HG02938 (cell line): Measurements from ENCODE around the gene RHO.

Experiments used
- ATAC-seq: cut with Tn5 transposase; IDR thresholded peaks from one replicate; pipeline ENCODE4 v1.9.1; 2021; ENCODE audit warnings: mild to moderate bottlenecking, moderate library complexity; ENCODE audit not compliant: unreplicated experiment

Gene RHO

DNA sequence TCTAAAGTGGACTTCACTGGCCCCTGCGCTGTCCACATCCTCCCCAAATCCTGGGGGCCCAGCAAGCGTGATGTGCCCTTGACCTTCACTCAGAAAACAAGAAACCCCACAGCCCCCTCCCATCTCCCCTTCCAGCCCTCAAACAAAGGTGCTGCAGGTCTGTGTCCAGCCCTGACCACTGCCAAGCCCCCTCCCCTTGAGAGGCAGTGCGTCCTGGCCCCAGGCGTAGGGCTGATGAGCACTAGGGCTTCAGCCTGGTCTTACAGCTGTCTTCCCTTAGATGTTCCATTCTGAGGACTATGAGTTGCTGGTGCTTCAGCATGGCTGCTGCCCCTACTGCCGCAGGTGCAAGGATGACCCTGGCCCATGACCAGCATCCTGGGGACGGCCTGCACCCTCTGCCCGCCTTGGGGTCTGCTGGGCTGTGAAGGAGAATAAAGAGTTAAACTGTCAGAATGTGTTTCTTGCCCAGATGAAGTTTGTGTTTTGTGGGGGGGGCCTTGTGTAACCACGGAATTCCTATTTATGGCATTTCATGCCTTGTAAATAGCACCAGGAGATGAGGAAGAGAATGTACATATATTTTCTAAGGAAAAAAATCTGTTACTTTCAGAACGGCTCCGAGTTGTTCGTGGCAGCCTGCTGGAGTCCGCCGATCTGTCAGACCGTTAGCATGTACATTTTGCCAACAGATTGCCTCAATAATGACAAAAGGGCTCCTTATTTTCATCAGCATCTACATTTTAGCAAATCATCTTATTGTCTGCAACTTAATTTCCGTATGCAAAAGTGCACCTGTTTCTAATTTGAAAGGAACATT lies 8.3 kb upstream of the RHO start:
- no peak for ATAC-seq

DNA sequence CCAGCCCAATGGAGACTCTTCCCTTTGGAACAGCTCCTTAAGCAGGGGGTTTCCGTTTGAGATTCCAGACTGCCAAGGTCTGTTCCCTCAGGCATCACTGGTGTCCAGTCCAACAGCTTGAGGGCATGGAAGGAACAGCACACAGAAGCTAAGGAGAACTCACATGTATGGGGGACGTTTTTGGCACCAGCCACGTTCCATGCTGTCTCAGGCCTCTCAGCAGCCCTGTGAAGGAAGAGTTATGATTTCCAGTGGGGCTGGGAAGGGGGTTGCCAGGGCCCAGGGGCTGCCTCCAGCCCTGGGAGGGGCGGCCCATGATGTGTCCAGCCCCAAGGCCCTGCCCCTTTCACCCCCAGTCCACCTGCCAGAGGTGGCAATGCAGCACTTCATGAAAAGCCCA lies 7.5 kb upstream of the RHO start:
- ATAC-seq, result no peak

DNA sequence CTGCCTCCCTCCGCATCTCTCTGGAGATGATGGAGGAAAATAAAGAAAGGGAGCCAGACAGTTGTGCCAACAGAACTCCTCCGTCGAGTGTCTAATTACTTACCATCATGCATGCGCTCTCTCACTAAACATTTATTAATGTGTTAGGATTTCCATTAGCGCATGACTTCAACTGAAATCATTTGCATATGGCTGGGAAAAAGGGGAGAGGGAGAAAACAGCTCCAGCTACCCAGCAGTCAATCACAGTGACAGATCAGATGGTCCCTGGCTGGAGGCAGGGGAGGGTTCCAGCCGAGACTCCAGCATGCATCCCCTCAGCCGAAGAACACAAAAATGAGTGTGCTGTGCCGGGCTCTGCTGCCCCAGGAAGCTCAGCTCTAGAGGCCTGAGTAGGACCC lies 6.8 kb upstream of the RHO start:
- no peak for ATAC-seq

DNA sequence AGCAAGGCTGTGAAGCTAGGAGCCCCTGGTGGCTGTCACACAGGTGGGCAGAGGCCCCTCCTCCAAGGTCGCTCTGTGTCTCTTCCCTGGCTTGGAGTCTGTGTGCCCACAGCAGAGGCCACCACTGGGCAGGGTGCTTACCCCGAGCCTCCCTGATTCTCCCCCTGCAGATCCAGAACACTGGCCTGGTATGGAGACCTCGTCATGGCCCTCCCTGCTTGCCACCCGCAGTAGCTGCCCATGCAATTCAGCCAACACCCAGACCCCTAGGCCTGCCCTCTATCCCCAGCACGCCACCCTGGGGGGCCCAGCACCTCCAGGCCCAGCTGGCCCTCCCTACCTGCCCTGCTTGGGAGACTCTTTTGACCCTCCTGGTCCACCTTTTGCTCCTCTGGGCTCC lies 5.5 kb upstream of the RHO start:
- ATAC-seq, result no peak

DNA sequence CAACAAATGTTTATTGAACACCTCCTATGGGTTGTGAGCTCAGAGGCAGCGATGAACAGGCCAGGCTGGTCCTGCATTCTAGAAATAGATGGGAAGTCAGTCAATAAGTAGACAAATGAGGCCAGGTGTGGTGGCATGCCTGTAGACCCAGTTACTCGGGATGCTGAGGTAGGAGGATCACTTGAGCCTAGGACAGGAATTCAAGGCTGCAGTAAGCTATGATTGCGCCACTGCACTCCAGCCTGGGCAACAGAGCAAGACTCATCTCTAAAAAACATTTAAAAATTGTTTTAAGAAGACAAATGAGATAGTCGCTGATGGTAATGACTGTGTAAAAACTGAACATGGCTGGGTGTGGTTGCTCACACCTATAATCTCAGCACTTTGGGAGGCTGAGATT lies 4.4 kb upstream of the RHO start:
- ATAC-seq, result no peak

DNA sequence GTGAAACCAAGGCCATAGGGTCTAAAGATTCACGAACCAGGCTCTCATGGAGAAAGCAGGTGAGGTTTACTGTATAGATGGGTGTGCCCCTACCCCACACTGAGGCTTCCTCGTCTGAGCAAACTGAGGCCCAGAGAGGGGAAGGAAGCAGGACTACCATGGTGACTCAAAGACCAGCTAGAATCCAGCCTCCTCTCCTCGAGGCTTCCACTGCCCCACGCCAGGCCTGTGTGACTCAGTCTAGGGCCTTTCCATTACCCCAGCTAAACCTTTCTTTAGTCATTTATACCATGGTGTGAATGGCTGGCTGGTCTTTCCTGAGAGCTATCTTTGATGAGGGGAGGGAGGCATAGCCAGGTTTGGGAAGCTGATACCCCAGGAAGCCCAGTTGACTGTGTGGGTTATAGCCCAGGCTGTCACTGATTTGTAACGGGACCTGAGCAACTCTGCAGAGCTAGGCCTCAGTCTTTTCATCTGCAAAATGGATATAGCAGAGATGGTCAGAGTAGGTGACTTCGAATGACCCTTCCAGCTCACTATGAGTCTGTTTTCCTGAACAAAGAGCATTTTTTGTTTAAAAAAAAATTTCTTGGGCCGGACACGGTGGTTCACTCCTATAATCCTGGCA lies 3.0 kb upstream of the RHO start:
- ATAC-seq, result no peak

DNA sequence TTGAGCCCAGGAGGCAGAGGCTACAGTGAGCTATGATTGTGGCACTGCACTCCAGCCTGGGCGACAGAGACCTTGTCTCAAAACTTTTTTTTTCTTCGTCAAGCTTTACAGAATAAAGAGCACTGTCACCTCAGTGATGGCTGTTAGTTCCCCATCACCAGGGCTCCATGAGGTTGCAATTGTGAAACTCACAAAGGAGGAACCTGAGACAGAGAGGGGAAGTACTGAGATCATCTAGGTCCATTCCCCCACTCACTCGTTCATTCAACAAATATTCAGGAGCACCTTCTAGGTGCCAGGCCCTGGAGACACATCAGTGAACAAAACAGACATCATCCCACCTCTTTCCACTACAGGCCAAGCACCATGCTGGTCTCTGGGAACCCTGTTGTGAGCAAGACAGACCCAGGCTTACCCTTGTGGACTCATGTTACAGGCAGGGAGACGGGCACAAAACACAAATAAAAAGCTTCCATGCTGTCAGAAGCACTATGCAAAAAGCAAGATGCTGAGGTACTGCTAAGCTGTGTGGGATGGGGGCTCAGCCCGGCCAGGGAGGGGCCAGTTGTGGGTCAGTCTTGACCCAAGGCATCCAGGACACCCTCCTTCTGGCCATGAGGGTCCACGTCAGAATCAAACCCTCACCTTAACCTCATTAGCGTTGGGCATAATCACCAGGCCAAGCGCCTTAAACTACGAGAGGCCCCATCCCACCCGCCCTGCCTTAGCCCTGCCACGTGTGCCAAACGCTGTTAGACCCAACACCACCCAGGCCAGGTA lies 2.1 kb upstream of the RHO start:
- peak; percentile 90 for ATAC-seq

DNA sequence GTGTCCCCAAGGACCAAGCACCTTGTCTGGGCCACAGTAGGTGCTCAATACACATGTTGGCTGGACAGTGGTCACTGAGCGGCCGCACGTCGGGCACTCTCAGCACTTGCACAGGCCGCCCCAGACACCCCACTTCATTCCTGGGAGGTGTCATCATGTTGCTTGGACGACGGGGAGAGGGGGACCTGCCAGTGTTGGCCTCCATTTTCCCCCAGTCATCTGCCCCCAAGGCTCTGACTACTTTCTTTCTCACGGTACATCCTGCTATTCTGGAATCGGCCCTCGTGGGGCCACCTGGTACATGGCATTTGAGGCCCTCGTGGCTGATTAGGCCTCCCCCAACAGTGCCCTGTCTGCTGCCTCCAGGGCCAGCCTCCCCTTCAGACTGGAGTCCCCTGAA lies 1.2 kb upstream of the RHO start:
- ATAC-seq, result no peak

DNA sequence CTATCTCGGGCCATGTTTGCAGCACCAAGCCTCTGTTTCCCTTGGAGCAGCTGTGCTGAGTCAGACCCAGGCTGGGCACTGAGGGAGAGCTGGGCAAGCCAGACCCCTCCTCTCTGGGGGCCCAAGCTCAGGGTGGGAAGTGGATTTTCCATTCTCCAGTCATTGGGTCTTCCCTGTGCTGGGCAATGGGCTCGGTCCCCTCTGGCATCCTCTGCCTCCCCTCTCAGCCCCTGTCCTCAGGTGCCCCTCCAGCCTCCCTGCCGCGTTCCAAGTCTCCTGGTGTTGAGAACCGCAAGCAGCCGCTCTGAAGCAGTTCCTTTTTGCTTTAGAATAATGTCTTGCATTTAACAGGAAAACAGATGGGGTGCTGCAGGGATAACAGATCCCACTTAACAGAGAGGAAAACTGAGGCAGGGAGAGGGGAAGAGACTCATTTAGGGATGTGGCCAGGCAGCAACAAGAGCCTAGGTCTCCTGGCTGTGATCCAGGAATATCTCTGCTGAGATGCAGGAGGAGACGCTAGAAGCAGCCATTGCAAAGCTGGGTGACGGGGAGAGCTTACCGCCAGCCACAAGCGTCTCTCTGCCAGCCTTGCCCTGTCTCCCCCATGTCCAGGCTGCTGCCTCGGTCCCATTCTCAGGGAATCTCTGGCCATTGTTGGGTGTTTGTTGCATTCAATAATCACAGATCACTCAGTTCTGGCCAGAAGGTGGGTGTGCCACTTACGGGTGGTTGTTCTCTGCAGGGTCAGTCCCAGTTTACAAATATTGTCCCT lies 1.2 kb downstream of the RHO start:
- no peak for ATAC-seq

DNA sequence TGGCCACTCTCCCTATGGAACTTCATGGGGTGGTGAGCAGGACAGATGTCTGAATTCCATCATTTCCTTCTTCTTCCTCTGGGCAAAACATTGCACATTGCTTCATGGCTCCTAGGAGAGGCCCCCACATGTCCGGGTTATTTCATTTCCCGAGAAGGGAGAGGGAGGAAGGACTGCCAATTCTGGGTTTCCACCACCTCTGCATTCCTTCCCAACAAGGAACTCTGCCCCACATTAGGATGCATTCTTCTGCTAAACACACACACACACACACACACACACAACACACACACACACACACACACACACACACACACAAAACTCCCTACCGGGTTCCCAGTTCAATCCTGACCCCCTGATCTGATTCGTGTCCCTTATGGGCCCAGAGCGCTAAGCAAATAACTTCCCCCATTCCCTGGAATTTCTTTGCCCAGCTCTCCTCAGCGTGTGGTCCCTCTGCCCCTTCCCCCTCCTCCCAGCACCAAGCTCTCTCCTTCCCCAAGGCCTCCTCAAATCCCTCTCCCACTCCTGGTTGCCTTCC lies 1.9 kb downstream of the RHO start:
- no peak for ATAC-seq

DNA sequence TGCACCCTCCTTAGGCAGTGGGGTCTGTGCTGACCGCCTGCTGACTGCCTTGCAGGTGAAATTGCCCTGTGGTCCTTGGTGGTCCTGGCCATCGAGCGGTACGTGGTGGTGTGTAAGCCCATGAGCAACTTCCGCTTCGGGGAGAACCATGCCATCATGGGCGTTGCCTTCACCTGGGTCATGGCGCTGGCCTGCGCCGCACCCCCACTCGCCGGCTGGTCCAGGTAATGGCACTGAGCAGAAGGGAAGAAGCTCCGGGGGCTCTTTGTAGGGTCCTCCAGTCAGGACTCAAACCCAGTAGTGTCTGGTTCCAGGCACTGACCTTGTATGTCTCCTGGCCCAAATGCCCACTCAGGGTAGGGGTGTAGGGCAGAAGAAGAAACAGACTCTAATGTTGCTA lies 2.4 kb downstream of the RHO start:
- no peak for ATAC-seq

DNA sequence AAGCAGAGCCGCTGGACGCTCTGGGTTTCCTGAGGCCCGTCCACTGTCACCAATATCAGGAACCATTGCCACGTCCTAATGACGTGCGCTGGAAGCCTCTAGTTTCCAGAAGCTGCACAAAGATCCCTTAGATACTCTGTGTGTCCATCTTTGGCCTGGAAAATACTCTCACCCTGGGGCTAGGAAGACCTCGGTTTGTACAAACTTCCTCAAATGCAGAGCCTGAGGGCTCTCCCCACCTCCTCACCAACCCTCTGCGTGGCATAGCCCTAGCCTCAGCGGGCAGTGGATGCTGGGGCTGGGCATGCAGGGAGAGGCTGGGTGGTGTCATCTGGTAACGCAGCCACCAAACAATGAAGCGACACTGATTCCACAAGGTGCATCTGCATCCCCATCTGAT lies 3.3 kb downstream of the RHO start:
- ATAC-seq, result no peak

DNA sequence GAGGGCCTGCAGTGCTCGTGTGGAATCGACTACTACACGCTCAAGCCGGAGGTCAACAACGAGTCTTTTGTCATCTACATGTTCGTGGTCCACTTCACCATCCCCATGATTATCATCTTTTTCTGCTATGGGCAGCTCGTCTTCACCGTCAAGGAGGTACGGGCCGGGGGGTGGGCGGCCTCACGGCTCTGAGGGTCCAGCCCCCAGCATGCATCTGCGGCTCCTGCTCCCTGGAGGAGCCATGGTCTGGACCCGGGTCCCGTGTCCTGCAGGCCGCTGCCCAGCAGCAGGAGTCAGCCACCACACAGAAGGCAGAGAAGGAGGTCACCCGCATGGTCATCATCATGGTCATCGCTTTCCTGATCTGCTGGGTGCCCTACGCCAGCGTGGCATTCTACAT lies 3.8 kb downstream of the RHO start:
- ATAC-seq, result no peak

DNA sequence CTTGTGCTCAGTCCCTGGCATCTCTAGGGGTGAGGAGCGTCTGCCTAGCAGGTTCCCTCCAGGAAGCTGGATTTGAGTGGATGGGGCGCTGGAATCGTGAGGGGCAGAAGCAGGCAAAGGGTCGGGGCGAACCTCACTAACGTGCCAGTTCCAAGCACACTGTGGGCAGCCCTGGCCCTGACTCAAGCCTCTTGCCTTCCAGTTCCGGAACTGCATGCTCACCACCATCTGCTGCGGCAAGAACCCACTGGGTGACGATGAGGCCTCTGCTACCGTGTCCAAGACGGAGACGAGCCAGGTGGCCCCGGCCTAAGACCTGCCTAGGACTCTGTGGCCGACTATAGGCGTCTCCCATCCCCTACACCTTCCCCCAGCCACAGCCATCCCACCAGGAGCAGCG lies 5.0 kb downstream of the RHO start:
- no peak for ATAC-seq

DNA sequence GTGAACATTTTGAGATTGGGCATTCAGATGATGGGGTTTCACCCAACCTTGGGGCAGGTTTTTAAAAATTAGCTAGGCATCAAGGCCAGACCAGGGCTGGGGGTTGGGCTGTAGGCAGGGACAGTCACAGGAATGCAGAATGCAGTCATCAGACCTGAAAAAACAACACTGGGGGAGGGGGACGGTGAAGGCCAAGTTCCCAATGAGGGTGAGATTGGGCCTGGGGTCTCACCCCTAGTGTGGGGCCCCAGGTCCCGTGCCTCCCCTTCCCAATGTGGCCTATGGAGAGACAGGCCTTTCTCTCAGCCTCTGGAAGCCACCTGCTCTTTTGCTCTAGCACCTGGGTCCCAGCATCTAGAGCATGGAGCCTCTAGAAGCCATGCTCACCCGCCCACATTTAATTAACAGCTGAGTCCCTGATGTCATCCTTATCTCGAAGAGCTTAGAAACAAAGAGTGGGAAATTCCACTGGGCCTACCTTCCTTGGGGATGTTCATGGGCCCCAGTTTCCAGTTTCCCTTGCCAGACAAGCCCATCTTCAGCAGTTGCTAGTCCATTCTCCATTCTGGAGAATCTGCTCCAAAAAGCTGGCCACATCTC lies 6.1 kb downstream of the RHO start:
- no peak for ATAC-seq

DNA sequence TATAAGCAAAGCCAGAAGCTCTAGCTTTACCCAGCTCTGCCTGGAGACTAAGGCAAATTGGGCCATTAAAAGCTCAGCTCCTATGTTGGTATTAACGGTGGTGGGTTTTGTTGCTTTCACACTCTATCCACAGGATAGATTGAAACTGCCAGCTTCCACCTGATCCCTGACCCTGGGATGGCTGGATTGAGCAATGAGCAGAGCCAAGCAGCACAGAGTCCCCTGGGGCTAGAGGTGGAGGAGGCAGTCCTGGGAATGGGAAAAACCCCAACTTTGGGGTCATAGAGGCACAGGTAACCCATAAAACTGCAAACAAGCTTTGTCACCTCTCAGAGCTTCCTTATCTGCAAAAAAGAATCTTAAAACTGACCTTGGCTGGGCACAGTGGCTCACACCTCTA lies 6.6 kb downstream of the RHO start:
- no peak for ATAC-seq

DNA sequence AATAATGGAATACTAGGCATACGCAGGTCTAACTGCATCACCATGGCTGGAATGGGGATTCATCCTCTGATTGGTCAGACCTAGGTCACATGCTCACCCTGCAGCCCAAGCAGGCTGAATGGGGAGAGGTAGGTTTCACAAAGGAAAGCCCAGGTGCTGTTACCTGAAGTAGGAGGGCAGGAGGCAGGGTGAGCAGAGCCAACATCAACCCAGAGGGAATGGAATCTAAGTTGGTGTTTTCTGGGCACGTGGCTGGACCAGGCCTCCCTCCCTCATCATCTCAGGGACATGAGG lies 7.9 kb downstream of the RHO start:
- no peak for ATAC-seq

DNA sequence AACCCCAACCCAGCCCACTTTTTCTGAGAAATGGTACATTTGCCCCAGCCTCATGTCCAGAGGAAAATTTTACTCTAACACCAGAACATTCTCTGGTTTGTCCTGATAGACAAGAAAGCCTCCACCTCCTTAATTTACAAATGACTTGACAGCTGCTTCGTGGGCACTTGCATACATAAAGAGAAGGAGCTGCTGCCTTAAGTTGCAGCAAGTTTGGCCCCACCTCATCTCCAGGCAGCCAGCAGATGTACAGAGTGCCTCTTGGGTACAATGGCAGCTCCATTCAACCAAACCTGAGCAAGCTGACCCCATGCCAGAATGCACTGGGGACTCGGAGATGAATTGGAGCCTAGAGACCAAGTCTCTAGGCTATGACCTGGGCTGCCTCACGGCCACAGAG lies 8.4 kb downstream of the RHO start:
- ATAC-seq, result no peak

DNA sequence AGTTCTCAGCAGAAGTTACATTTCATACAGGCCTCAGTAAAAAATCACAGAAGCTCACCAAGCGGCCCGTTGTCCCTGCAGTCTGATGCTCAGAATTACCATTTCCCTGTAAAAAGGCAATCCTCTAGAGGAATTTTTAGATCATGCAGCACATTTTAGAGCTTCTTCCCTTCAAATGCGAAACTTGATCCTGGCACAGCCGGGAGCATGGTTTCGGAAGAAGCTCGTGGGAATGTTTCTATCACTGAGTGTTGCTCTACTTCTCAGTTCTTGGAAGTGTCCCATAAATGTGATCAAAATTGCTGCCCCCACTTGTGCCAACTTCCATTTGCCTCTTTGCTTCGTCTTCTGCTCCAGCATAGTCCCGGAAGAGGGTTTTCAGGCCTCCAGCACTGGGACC lies 10.8 kb downstream of the RHO start:
- no peak for ATAC-seq

DNA sequence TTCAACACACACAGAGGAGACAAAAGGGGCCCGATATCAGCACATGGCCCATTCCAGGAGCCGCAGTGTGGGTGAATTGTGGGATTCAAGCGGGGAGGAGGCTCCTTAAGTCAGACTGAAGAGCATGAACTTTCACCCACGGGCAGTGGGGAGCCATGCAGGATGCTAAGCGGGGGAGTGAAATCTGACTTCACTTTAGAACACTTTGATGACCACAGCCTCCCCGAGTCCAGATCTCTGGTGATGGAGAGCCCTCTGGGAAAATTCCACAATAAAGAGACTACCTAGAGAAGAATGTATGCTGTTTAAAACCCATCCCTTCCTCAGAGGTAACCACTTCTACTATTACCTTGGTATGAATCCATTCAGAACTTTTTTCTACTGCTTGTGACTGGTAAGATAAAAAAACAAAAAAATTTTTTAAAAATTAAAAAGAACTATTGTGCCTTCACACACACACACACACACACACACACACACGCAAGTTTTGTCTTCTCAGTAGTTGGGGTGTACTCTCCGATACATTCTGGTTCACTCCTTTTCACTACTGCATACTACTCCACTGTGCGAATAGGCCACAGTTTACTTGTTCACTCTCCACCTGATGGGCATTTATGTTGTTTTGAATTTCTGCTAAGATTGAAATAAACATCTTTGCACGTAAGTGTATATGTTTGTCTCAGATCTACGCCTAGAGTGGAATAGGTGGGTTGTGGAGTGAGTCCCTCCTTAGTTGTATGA lies 12.5 kb downstream of the RHO start:
- ATAC-seq, result no peak
